Transverse colon (tissue), 3 donors: Measurements from ENCODE around the gene SP100.

Experiments used
- POLR2A ChIP-seq: fragments of 450-650 bp; IDR thresholded peaks from one replicate; pipeline ENCODE4 v1.6.1; 2016; ENCODE audit warnings: antibody characterized with exemption, mild to moderate bottlenecking, moderate library complexity
- POLR2AphosphoS5 ChIP-seq, 3 donors: sonication (generic); formaldehyde crosslinking; IDR thresholded peaks; one replicate each; pipeline ENCODE4 v1.6.1; 2016; ENCODE audit warnings: antibody characterized with exemption in 3 of 3

GRCh38 chr2:230434677-230435324, 18.8 kb downstream of the SP100 start:
- TF ChIP-seq POLR2A (no peak), POLR2AphosphoS5 (IDR thresholded peaks at IDR 0.05) (no peak)
